ENCODE measurements around the gene HOXB2.

GRCh38 chr17:48586355-48587258, 41.7 kb upstream of the HOXB2 start:
- TF ChIP-seq CTCF (conservative IDR thresholded peaks at IDR 0.05 in 1 of 2, IDR thresholded peaks at IDR 0.05 in 1 of 2; ENCODE audit: low read depth in 1 of 2, low read length in 2 of 2): no peak
- no peak for TF ChIP-seq EZH2 (IDR thresholded peaks at IDR 0.05; ENCODE audit: low read length, missing control alignments)
